Keratinocyte (primary cell): ENCODE results near the gene CPT1B. TPM values are rescaled to one million over a fixed set of nuclear protein-coding genes. Genes with fewer than 3 reads are reported as not detected.

ENCODE experiments used
- DNase-seq: peaks from one replicate; pipeline ENCODE4 v3.0.0-alpha.2; 2011; ENCODE audit warnings: low read depth, missing footprints, low spot score
- FAIRE-seq: peaks from 2 replicates; lab custom pipeline; 2011; peaks lifted over from hg19 to GRCh38; lab: Jason Lieb, UNC
- H2AFZ ChIP-seq: 2 replicates; pipeline ENCODE4 v1.6.0; 2012; ENCODE audit warnings: low read length, control low read depth, inconsistent platforms; ENCODE audit not compliant: control insufficient read depth
- H3K27ac ChIP-seq: 2 replicates; pipeline ENCODE4 v1.5.1; 2011; ENCODE audit warnings: low read length; ENCODE audit not compliant: control insufficient read depth, insufficient read depth
- H3K27me3 ChIP-seq: 3 replicates; pipeline ENCODE4 v1.6.0; 2011; ENCODE audit warnings: low read length; ENCODE audit not compliant: control insufficient read depth, insufficient read depth; ENCODE audit errors: extremely low read depth
- H3K36me3 ChIP-seq, 2 experiments: 2 replicates in 1 of 2; 3 replicates in 1 of 2; pipeline ENCODE4 v1.5.1; 2011; ENCODE audit warnings: low read length in 2 of 2, mild to moderate bottlenecking in 1 of 2; ENCODE audit not compliant: control insufficient read depth in 2 of 2, insufficient read depth in 2 of 2; ENCODE audit errors: extremely low read depth in 1 of 2
- H3K4me1 ChIP-seq: 3 replicates; pipeline ENCODE4 v1.5.1; 2011; ENCODE audit warnings: low read length; ENCODE audit not compliant: control insufficient read depth, insufficient read depth; ENCODE audit errors: extremely low read depth
- H3K4me2 ChIP-seq: 3 replicates; pipeline ENCODE4 v1.6.0; 2011; ENCODE audit warnings: low read depth, low read length; ENCODE audit not compliant: control insufficient read depth, insufficient read depth; ENCODE audit errors: extremely low read depth
- H3K4me3 ChIP-seq, 3 experiments: fragments of 200-600 bp in 1 of 3; sonication (generic) in 1 of 3; 2 replicates in 2 of 3; 3 replicates in 1 of 3; pipeline ENCODE4 v1.5.1; 2011 to 2016; ENCODE audit warnings: low read length in 3 of 3, mild to moderate bottlenecking in 3 of 3, control low read depth in 2 of 3, inconsistent platforms in 1 of 3, low read depth in 1 of 3, mixed read lengths in 1 of 3, mixed run types in 1 of 3, moderate library complexity in 1 of 3; ENCODE audit not compliant: control insufficient read depth in 2 of 3, insufficient read depth in 2 of 3; ENCODE audit errors: extremely low read depth in 1 of 3
- H3K79me2 ChIP-seq: 2 replicates; pipeline ENCODE4 v1.6.0; 2012; ENCODE audit warnings: low read length; ENCODE audit not compliant: control insufficient read depth, insufficient read depth
- H3K9ac ChIP-seq: 3 replicates; pipeline ENCODE4 v1.6.0; 2011; ENCODE audit warnings: low read length; ENCODE audit not compliant: control insufficient read depth, insufficient read depth; ENCODE audit errors: extremely low read depth
- H3K9me1 ChIP-seq: 3 replicates; pipeline ENCODE4 v1.6.0; 2011; ENCODE audit warnings: low read length; ENCODE audit not compliant: control insufficient read depth, insufficient read depth; ENCODE audit errors: extremely low read depth
- H3K9me3 ChIP-seq: 2 replicates; pipeline ENCODE4 v1.5.1; 2012; ENCODE audit warnings: low read depth, low read length; ENCODE audit not compliant: control insufficient read depth
- H4K20me1 ChIP-seq: 3 replicates; pipeline ENCODE4 v1.6.0; 2011; ENCODE audit warnings: low read length; ENCODE audit not compliant: control insufficient read depth, insufficient read depth; ENCODE audit errors: extremely low read depth
- CTCF ChIP-seq, 3 experiments: IDR thresholded peaks in 1 of 3; conservative IDR thresholded peaks in 1 of 3; optimal IDR thresholded peaks in 1 of 3; 2 replicates in 2 of 3; 3 replicates in 1 of 3; pipeline versions ENCODE3 to v1.5.1; 2011; ENCODE audit warnings: low read length in 3 of 3, mild to moderate bottlenecking in 3 of 3, moderate library complexity in 2 of 3, control low read depth in 1 of 3, inconsistent platforms in 1 of 3; ENCODE audit not compliant: insufficient read depth in 2 of 3; ENCODE audit errors: extremely low read depth in 1 of 3
- EZH2 ChIP-seq: IDR thresholded peaks from one replicate; pipeline ENCODE4 v1.6.1; 2012; ENCODE audit warnings: inconsistent platforms, mild to moderate bottlenecking, low read length, moderate library complexity
- dilution Hi-C: fragments of 300-500 bp; cut with MboI; formaldehyde crosslinking; loops from one replicate; pipeline ENCODE4 v1.7.0; 2020; ENCODE audit warnings: low sequenced_read_pairs; ENCODE audit not compliant: extremely low pct_ligation_motif_present
- polyA plus RNA-seq, 5 experiments: library from polyadenylated mRNA; depleted of rRNA in 3 of 5; stranded (reverse) in 3 of 5; stranded (forward) in 1 of 5; unstranded in 1 of 5; fragments of >200 nt; gene quantifications; 1 replicate in 1 of 5; 2 replicates in 3 of 5; 3 replicates in 1 of 5; pipeline versions ENCODE4 v1.2.1 to v1.2.3, GENCODE V29; 2011 to 2012; ENCODE audit warnings: missing spikeins in 2 of 5, low read depth in 1 of 5, low replicate concordance in 1 of 5

The CPT1B gene
- polyA plus RNA-seq, 1 donor (not counting 4 experiments of a cell fraction or from before 2014, with no cell fraction given), result 11.0 TPM

DNA sequence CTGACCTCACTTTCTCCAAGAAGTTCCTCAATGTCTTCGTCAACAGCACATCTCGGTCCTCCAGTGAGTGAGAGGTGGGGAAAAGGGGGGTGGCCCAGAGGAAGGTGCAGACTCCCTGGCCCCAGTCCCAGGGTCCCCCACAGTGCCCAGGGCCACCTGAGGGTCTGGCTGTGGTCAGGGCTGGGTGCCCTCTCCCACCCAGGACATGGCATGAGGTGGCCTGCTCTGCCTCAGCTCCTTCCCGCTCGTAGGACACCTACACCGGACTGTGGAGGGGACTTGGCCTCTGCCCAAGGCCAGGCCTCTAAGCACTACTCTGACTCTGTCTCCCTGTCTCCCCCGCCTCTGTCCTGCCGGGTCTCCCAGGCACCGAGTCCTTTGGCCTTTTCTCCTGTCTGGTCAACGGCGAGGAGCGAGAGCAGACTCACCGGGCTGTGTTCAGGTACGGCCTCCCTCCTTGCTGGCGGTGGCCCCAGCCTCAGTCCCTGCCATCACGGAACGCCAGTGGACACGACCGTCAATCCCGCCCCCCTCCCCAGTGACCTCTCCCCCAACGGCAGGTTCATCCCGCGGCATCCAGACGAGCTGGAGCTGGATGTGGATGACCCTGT, 26.9 kb upstream of the CPT1B start:
- H3K27me3 ChIP-seq, result peaks cover 51% of the 10 kb centered on the region
- TF ChIP-seq CTCF (optimal IDR thresholded peaks at IDR 0.05 in 1 of 3, IDR thresholded peaks at IDR 0.05 in 1 of 3, conservative IDR thresholded peaks at IDR 0.05 in 1 of 3; ENCODE audit: extremely low read depth in 1 of 3, insufficient read depth in 2 of 3, low read length in 3 of 3) (no peak), EZH2 (no peak)
- dilution Hi-C loops, result no loop called here

GRCh38 chr22:50604256-50605001, 26.2 kb upstream of the CPT1B start:
- no peak overlapping the region for H3K4me2 ChIP-seq
- FAIRE-seq, result no peak
- H3K9me3 ChIP-seq, result no peaks in the 10 kb centered on the region
- H4K20me1 ChIP-seq, result no peaks in the 10 kb centered on the region
- dilution Hi-C loops, result no loop called here
- H3K27ac ChIP-seq, result no peak overlapping the region
- H3K79me2 ChIP-seq, result no peaks in the 10 kb centered on the region
- no peaks in the 10 kb centered on the region for H3K4me1 ChIP-seq
- H3K27me3 ChIP-seq, result peaks cover 56% of the 10 kb centered on the region
- no peak overlapping the region for H2AFZ ChIP-seq
- TF ChIP-seq EZH2, result no peak
- no peak for TF ChIP-seq CTCF (optimal IDR thresholded peaks at IDR 0.05 in 1 of 3, IDR thresholded peaks at IDR 0.05 in 1 of 3, conservative IDR thresholded peaks at IDR 0.05 in 1 of 3; ENCODE audit: extremely low read depth in 1 of 3, insufficient read depth in 2 of 3, low read length in 3 of 3)
- no peaks in the 10 kb centered on the region for H3K9me1 ChIP-seq
- H3K36me3 ChIP-seq, result no peaks in the 10 kb centered on the region
- H3K9ac ChIP-seq, result no peak overlapping the region
- H3K4me3 ChIP-seq, result no peak overlapping the region
- DNase-seq, result no peak

More for the DNA sequence above, 26.9 kb upstream of the CPT1B start:
- no peaks in the 10 kb centered on the region for H4K20me1 ChIP-seq
- no peak overlapping the region for H3K4me2 ChIP-seq
- H3K79me2 ChIP-seq, result no peaks in the 10 kb centered on the region
- H3K9me3 ChIP-seq, result no peaks in the 10 kb centered on the region
- FAIRE-seq (no peak), DNase-seq (no peak)
- no peaks in the 10 kb centered on the region for H3K36me3 ChIP-seq
- no peak overlapping the region for H3K27ac ChIP-seq
- no peak overlapping the region for H2AFZ ChIP-seq
- H3K9me1 ChIP-seq, result no peaks in the 10 kb centered on the region
- H3K4me3 ChIP-seq, result no peak overlapping the region
- no peak overlapping the region for H3K9ac ChIP-seq
- no peaks in the 10 kb centered on the region for H3K4me1 ChIP-seq
